Activated T-cell treated with anti-CD3 and anti-CD28 coated beads for 48 hours (primary cell): ENCODE data around the gene ALB.
"Not testable (repeated sequence)": the region's sequence is repeated elsewhere in the genome, so short reads cannot be mapped to it uniquely, and the experiment has no call there.

Experiments used
- DNase-seq: peaks from one replicate; pipeline ENCODE4 v3.0.0-alpha.2; 2020; ENCODE audit warnings: low read depth

Gene ALB

GRCh38 chr4:73404042-73404441 is at the start of gene ALB:
TSS of gene ALB (plus strand) at chr4:73404287. CDS start at chr4:73404328, 41 bp downstream.
- no peak for DNase-seq

GRCh38 chr4:73357174-73357573 is 46.9 kb upstream of the ALB start:
- not testable (repeated sequence) for DNase-seq

GRCh38 chr4:73369506-73370199 is 34.4 kb upstream of the ALB start:
- DNase-seq = not testable (repeated sequence)

- DNase-seq = no peak
These were observed 28.8 kb upstream of the ALB start for GRCh38 chr4:73375328-73375741.

GRCh38 chr4:73376251-73376650 is 27.8 kb upstream of the ALB start:
- DNase-seq = no peak

- no peak for DNase-seq
These were observed 27.1 kb upstream of the ALB start for GRCh38 chr4:73376976-73377375.

GRCh38 chr4:73378887-73379286 is 25.2 kb upstream of the ALB start:
- no peak for DNase-seq

- DNase-seq = no peak
These were observed 24.1 kb upstream of the ALB start for GRCh38 chr4:73379946-73380345.

- no peak for DNase-seq
These were observed 22.9 kb upstream of the ALB start for GRCh38 chr4:73381214-73381613.

GRCh38 chr4:73383452-73383851 is 20.6 kb upstream of the ALB start:
- no peak for DNase-seq

- no peak for DNase-seq
These were observed 16.5 kb upstream of the ALB start for GRCh38 chr4:73387552-73387951.

GRCh38 chr4:73388887-73389286 is 15.2 kb upstream of the ALB start:
- DNase-seq = no peak

GRCh38 chr4:73389663-73390062 is 14.4 kb upstream of the ALB start:
- DNase-seq = not testable (repeated sequence)

- DNase-seq = no peak
These were observed 12.3 kb upstream of the ALB start for GRCh38 chr4:73391774-73392173.

GRCh38 chr4:73392936-73393335 is 11.2 kb upstream of the ALB start:
- DNase-seq = no peak

- no peak for DNase-seq
These were observed 7.8 kb upstream of the ALB start for GRCh38 chr4:73396304-73396703.

GRCh38 chr4:73396993-73397972 is 6.8 kb upstream of the ALB start:
- DNase-seq = no peak

- DNase-seq = no peak
These were observed 2.7 kb upstream of the ALB start for GRCh38 chr4:73401412-73401811.

- no peak for DNase-seq
These were observed 370 bp downstream of the ALB start for GRCh38 chr4:73404457-73404856.

GRCh38 chr4:73405138-73405537 is 1.1 kb downstream of the ALB start:
- DNase-seq = no peak

GRCh38 chr4:73406548-73406875 is 2.4 kb downstream of the ALB start:
- no peak for DNase-seq

- DNase-seq = no peak
These were observed 3.2 kb downstream of the ALB start for GRCh38 chr4:73407227-73407673.

- no peak for DNase-seq
These were observed 4.2 kb downstream of the ALB start for GRCh38 chr4:73408181-73408867.
